Fibroblast of lung (primary cell): ENCODE data around the gene GRK1. TPM values are rescaled to one million over a fixed set of nuclear protein-coding genes. Genes with fewer than 3 reads are reported as not detected.
"Not testable (repeated sequence)": the region's sequence is repeated elsewhere in the genome, so short reads cannot be mapped to it uniquely, and the experiment has no call there.

Source experiments
- DNase-seq, 2 donors: peaks; one replicate each; pipeline versions ENCODE4 v3.0.0 to v3.0.0-alpha.2; 2010; ENCODE audit warnings: low read depth in 2 of 2
- H2AFZ ChIP-seq: 2 replicates; pipeline ENCODE4 v1.5.1; 2012; ENCODE audit warnings: low read length, control low read depth, inconsistent platforms
- H3K27ac ChIP-seq: 2 replicates; pipeline ENCODE4 v1.5.1; 2011; ENCODE audit warnings: low read length, control low read depth; ENCODE audit not compliant: insufficient read depth
- H3K27me3 ChIP-seq: 2 replicates; pipeline ENCODE4 v1.5.1; 2011; ENCODE audit warnings: mild to moderate bottlenecking, low read length; ENCODE audit not compliant: control insufficient read depth, insufficient read depth
- H3K36me3 ChIP-seq: 2 replicates; pipeline ENCODE4 v1.5.1; 2011; ENCODE audit warnings: low read length; ENCODE audit not compliant: control insufficient read depth, insufficient read depth
- H3K4me1 ChIP-seq: 2 replicates; pipeline ENCODE4 v1.5.1; 2011; ENCODE audit warnings: low read length; ENCODE audit not compliant: control insufficient read depth, insufficient read depth; ENCODE audit errors: extremely low read depth
- H3K4me2 ChIP-seq: 2 replicates; pipeline ENCODE4 v1.5.1; 2011; ENCODE audit warnings: low read length, control low read depth; ENCODE audit not compliant: insufficient read depth; ENCODE audit errors: extremely low read depth
- H3K4me3 ChIP-seq, 4 experiments: fragments of 200-600 bp in 1 of 4; sonication (generic) in 1 of 4; replicated peaks in 1 of 4; 2 replicates each; pipeline ENCODE4 v1.5.1; 2011 to 2016; ENCODE audit warnings: low read length in 4 of 4, low read depth in 3 of 4, mild to moderate bottlenecking in 3 of 4, control low read depth in 2 of 4, inconsistent platforms in 1 of 4, mixed read lengths in 1 of 4; ENCODE audit not compliant: insufficient read depth in 1 of 4; ENCODE audit errors: control extremely low read depth in 1 of 4
- H3K79me2 ChIP-seq: 2 replicates; pipeline ENCODE4 v1.5.1; 2012; ENCODE audit warnings: mild to moderate bottlenecking, low read length, inconsistent platforms; ENCODE audit not compliant: control insufficient read depth, insufficient read depth
- H3K9ac ChIP-seq: 2 replicates; pipeline ENCODE4 v1.5.1; 2011; ENCODE audit warnings: mild to moderate bottlenecking, low read length, control low read depth; ENCODE audit not compliant: insufficient read depth
- H3K9me3 ChIP-seq: 2 replicates; pipeline ENCODE4 v1.5.1; 2012; ENCODE audit warnings: low read depth, low read length; ENCODE audit not compliant: control insufficient read depth, insufficient read depth
- H4K20me1 ChIP-seq: 2 replicates; pipeline ENCODE4 v1.5.1; 2011; ENCODE audit warnings: low read length; ENCODE audit not compliant: control insufficient read depth, insufficient read depth; ENCODE audit errors: extremely low read depth
- EZH2 ChIP-seq: IDR thresholded peaks from 2 replicates; pipeline ENCODE4 v1.5.1; 2012; ENCODE audit warnings: low read length, control low read depth, mild to moderate bottlenecking; ENCODE audit errors: missing control alignments
- polyA plus RNA-seq, 2 donors: library from polyadenylated mRNA; depleted of rRNA in 1 of 2; stranded (reverse) in 1 of 2; unstranded in 1 of 2; fragments of >200 nt; gene quantifications; 2 replicates each; pipeline ENCODE4 v1.2.1, GENCODE V29; 2011 to 2012; ENCODE audit warnings: missing spikeins in 1 of 2
- total RNA-seq: library from RNA; depleted of rRNA; stranded (reverse); fragments of >200 nt; gene quantifications from 2 replicates; pipeline ENCODE4 v1.2.1, GENCODE V29; 2014
- TF ChIP-seq, protein P1 (sequence below), 2 donors: IDR thresholded peaks in 1 of 2; conservative IDR thresholded peaks in 1 of 2; 1 replicate in 1 of 2; 2 replicates in 1 of 2; pipeline ENCODE4 v1.5.1; 2011 to 2012; ENCODE audit warnings: low read length in 2 of 2, control low read depth in 1 of 2, inconsistent platforms in 1 of 2, low read depth in 1 of 2, mild to moderate bottlenecking in 1 of 2

Gene GRK1
- total and polyA plus RNA-seq, 2 donors (not counting 1 experiment from before 2014, with no cell fraction given): 0.17 TPM; not detected in 1

GRCh38 chr13:113745059-113745458 lies 78.0 kb downstream of the GRK1 start:
- H3K4me2 ChIP-seq: no peak overlapping the region
- H2AFZ ChIP-seq: no peak overlapping the region
- no peaks in the 10 kb centered on the region for H3K4me1 ChIP-seq
- no peaks in the 10 kb centered on the region for H3K79me2 ChIP-seq
- no peaks in the 10 kb centered on the region for H3K9me3 ChIP-seq
- no peak for DNase-seq
- no peak overlapping the region for H3K4me3 ChIP-seq
- no peak overlapping the region for H3K9ac ChIP-seq
- H3K27ac ChIP-seq: no peak overlapping the region
- H4K20me1 ChIP-seq: no peaks in the 10 kb centered on the region
- TF ChIP-seq EZH2: no peak
- TF ChIP-seq, protein P1, sequence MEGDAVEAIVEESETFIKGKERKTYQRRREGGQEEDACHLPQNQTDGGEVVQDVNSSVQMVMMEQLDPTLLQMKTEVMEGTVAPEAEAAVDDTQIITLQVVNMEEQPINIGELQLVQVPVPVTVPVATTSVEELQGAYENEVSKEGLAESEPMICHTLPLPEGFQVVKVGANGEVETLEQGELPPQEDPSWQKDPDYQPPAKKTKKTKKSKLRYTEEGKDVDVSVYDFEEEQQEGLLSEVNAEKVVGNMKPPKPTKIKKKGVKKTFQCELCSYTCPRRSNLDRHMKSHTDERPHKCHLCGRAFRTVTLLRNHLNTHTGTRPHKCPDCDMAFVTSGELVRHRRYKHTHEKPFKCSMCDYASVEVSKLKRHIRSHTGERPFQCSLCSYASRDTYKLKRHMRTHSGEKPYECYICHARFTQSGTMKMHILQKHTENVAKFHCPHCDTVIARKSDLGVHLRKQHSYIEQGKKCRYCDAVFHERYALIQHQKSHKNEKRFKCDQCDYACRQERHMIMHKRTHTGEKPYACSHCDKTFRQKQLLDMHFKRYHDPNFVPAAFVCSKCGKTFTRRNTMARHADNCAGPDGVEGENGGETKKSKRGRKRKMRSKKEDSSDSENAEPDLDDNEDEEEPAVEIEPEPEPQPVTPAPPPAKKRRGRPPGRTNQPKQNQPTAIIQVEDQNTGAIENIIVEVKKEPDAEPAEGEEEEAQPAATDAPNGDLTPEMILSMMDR (conservative IDR thresholded peaks at IDR 0.05 in 1 of 2, IDR thresholded peaks at IDR 0.05 in 1 of 2; ENCODE audit: low read depth in 1 of 2, low read length in 2 of 2): no peak
- H3K27me3 ChIP-seq: no peaks in the 10 kb centered on the region
- H3K36me3 ChIP-seq: no peaks in the 10 kb centered on the region

GRCh38 chr13:113745500-113746142 lies 78.6 kb downstream of the GRK1 start:
- H3K27ac ChIP-seq, H3K79me2 ChIP-seq, H3K4me1 ChIP-seq, H2AFZ ChIP-seq, H3K4me2 ChIP-seq, H4K20me1 ChIP-seq, H3K9ac ChIP-seq, H3K27me3 ChIP-seq, H3K9me3 ChIP-seq, DNase-seq, H3K36me3 ChIP-seq, H3K4me3 ChIP-seq: not testable (repeated sequence)

DNA sequence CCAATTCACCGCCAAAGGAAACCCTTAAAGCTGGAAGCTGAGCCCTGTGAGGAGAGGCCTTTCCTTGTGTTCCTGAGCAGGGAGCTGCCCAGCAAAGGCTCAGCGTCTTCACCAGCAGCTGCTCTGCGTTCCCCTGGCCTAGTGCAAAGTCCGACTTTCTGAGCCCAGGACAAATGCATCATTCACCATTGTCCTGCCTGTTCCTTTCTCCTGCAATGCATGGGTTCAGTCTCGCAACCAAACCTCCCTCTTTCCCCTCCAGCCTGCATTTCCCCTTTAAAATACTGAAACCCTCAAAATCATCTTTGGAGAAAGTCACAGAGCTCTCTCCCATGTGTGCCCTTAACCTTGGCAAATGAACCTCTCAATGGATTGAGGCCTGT lies 79.1 kb downstream of the GRK1 start:
- H3K9me3 ChIP-seq: peaks cover 2% of the 10 kb centered on the region
- no peak overlapping the region for H2AFZ ChIP-seq
- H3K4me2 ChIP-seq: no peak overlapping the region
- H4K20me1 ChIP-seq: no peaks in the 10 kb centered on the region
- H3K4me3 ChIP-seq: no peak overlapping the region
- no peak for DNase-seq
- no peak for TF ChIP-seq EZH2
- TF ChIP-seq, protein P1 (conservative IDR thresholded peaks at IDR 0.05 in 1 of 2, IDR thresholded peaks at IDR 0.05 in 1 of 2; ENCODE audit: low read depth in 1 of 2, low read length in 2 of 2): no peak
- no peaks in the 10 kb centered on the region for H3K79me2 ChIP-seq
- H3K27me3 ChIP-seq: no peaks in the 10 kb centered on the region
- no peaks in the 10 kb centered on the region for H3K4me1 ChIP-seq
- H3K36me3 ChIP-seq: no peaks in the 10 kb centered on the region
- H3K9ac ChIP-seq: no peak overlapping the region
- H3K27ac ChIP-seq: no peak overlapping the region
